ENCODE data around the gene ENPP3.

DNA sequence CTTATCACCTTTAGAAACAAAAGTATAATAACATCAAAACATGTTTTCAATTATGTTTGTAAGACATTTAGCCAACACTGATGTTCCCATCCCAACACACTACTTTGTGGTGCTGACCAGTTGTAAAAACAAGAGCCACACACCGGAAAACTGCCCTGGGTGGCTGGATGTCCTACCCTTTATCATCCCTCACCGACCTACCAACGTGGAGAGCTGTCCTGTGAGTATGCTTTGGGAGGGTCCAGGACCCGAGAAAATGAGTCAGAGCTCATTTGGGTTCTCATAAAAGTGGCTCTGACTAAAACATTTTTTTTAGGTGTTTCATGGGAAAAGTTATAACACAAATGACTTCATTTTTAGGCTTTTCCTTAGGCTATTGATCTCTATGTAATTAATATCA is 103.1 kb downstream of the ENPP3 start:
- TF ChIP-seq, protein P1, sequence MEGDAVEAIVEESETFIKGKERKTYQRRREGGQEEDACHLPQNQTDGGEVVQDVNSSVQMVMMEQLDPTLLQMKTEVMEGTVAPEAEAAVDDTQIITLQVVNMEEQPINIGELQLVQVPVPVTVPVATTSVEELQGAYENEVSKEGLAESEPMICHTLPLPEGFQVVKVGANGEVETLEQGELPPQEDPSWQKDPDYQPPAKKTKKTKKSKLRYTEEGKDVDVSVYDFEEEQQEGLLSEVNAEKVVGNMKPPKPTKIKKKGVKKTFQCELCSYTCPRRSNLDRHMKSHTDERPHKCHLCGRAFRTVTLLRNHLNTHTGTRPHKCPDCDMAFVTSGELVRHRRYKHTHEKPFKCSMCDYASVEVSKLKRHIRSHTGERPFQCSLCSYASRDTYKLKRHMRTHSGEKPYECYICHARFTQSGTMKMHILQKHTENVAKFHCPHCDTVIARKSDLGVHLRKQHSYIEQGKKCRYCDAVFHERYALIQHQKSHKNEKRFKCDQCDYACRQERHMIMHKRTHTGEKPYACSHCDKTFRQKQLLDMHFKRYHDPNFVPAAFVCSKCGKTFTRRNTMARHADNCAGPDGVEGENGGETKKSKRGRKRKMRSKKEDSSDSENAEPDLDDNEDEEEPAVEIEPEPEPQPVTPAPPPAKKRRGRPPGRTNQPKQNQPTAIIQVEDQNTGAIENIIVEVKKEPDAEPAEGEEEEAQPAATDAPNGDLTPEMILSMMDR (IDR thresholded peaks at IDR 0.05): no peak
- no peak for TF ChIP-seq FOXM1 (IDR thresholded peaks at IDR 0.05; ENCODE audit: low read depth)
- TF ChIP-seq GABPA (IDR thresholded peaks at IDR 0.05; ENCODE audit: low read depth): no peak
- no peak for TF ChIP-seq PBX3 (IDR thresholded peaks at IDR 0.05)
- TF ChIP-seq NRF1 (IDR thresholded peaks at IDR 0.05; ENCODE audit: low read depth, low read length): no peak
- no peak for TF ChIP-seq SMC3 (IDR thresholded peaks at IDR 0.05; ENCODE audit: low read depth, low read length)
- no peak for TF ChIP-seq USF2 (IDR thresholded peaks at IDR 0.05; ENCODE audit: borderline replicate concordance, low read depth, low read length)
- no peak for TF ChIP-seq EP300 (IDR thresholded peaks at IDR 0.05; ENCODE audit: borderline replicate concordance in 1 of 2, low read depth in 1 of 2, low read length in 1 of 2)
- no peak for TF ChIP-seq EZH2phosphoT487 (IDR thresholded peaks at IDR 0.05; ENCODE audit: borderline replicate concordance, low read depth)
